Measurements from ENCODE around the gene ZNF550.

The ZNF550 gene

DNA sequence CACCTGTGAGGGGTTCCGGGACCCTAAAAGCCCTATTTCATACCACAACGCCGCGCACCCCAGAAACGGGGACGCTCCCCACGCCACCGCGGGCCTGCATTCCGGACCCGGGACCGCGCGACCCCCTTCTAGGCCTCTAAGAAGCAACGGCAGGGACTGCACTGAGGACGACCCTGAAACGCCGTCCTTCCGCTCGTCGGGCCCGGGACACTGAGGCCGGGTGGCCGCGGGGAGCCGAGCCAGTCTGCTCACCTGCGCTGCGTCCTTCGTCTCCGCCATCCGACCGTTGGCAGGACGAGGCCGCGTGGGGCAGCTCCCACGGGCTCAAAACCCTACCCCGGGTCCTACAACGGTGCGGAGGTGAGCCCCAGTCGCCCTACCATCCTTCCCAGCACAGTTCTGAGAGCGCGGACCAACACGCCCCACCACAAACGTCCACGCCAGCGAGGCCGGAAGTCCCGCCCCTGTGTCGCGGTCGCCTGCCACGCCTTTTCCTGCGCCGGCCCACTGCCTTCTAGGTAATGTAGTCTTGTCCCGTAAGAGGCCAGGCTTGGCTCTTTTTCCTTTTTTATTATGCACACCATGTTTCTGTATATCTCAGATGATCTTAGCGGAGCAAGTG is at the start of gene ZNF550:
ZNF550 (minus strand) TSS at position 460 of the 622 bp plus-strand sequence; CDS start at position 279, 181 bp downstream.
- peak; percentile 94 for DNase-seq

DNA sequence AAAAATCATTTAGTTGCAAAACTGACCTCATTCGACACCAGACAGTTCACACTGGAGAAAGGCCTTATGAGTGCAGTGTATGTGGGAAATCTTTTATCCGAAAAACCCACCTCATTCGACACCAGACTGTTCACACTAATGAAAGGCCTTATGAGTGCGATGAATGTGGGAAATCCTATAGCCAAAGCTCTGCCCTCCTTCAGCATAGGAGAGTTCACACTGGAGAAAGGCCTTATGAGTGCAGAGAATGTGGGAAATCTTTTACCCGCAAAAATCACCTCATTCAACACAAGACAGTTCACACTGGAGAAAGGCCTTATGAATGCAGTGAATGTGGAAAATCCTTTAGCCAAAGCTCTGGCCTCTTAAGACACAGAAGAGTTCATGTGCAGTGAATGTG is 47.3 kb upstream of the ZNF550 start:
- no peak for DNase-seq

DNA sequence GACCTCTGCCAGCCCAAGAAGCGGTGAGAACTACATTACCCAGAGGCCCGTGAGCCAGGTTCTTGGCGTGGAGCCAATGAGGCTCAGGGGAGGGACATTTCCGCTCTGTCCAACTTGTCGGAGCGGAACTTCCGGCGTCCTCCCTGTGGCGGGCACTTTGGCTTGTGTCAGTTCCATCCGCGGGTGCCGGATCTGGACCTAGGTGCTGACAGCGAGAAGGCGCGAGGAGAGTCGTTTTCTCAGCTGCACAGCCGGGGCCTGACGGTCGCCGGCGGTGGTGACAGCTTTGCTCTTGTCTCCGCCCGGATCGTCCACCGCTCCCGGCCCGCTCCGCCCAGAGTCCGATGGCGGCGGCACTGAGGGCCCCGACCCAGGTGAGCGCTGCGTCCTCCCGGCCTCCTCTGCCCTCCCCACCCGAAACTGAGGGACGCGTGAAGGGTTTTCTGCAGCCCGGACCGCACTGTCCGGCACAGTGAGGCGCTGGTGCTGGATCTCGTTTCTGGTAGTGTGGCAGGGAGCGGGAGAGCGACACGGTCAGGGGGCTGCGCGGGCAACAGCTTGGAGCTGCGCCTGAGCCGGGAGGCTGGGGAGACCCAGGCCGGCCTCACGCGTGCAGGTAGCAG is 40.2 kb upstream of the ZNF550 start, which contains the start of gene ZNF530:
ZNF530 (plus strand) TSS at position 125 of the 623 bp plus-strand sequence. CDS start 4,461 bp downstream, outside the sequence.
- DNase-seq = peak; percentile 95

DNA sequence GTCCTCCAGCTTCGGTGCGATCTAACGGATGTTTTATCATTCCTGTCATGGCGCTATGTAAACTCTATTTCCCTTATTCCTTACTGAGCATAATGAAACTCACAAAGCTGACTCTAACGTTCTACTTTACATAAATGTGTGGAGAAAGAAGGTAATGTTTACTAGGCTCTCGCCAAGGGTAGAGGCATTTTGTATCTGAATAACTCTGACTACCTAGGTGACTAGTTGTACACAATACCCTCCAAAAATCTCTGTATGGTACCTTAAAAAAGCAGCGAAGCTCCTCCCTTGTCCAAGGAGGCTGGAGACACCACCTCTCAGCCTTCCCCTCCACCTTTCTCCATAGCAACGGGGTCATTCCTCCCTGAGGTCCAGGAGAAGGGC is 39.7 kb upstream of the ZNF550 start:
- no peak for DNase-seq

DNA sequence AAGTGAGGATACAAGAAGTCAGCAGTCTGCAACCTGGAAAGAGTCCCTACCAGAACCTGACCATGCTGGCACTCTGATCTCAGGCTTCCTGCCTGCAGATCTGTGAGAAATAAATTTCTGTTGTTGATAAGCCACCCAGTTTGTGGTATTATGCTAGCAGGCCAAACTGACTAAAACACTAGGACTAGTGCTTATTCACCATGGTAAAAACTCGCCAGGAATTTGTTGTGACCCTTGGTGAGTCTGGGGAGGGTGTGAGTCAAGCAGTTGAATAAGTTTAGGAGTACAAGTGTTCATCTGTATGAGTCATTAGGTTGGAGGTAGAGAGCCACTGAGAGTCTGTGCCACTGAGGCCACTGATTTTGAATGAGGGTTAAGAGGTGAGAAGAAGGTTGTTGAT is 27.9 kb upstream of the ZNF550 start:
- DNase-seq = no peak

DNA sequence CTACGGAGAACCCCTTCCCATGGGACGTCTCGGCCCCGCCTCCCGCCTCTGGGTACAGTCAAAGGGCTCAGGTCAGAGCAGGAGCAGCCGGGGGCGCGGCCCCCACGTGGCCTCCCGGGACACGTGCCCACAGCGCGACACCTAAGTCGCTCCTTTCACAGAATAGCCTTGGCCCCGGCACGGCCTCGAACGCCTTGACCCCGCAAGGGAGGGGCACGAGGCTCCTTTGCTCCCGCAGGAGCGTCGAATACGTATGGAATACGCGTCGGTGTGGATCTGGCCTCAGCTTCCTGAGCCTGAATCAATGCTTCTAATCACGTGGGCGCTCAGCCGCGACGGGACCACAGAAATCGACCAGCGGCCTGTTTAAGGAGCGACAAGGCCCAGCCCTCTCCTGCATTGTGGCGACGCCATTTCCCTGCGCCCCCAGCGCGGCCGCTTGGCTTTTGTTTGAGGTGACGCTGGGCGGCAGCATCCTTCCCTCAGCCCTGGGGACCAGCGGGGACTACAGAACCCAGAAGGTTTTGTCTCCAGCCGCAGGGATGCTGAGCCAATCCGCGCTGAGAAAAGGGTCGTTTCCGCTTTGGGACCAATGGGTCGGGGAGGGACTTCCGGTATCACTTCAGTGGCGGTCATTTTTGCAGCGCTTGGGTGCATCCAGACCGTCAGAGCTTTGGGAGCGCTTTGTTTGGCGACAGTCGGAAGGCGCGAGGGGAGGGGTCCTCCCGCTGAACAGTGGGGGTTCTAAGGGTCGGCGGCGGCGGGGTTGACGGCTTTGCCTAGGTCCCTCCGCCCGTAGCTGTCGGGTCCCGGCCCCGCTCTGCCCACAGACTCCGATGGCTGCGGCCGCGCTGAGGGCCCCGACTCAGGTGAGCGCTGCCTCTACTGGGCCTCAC is 24.1 kb upstream of the ZNF550 start, which contains the start of gene ZIK1:
ZIK1 (plus strand) TSS at position 625 of the 896 bp plus-strand sequence; CDS start at position 837, 212 bp downstream.
- peak; percentile 91 for DNase-seq

DNA sequence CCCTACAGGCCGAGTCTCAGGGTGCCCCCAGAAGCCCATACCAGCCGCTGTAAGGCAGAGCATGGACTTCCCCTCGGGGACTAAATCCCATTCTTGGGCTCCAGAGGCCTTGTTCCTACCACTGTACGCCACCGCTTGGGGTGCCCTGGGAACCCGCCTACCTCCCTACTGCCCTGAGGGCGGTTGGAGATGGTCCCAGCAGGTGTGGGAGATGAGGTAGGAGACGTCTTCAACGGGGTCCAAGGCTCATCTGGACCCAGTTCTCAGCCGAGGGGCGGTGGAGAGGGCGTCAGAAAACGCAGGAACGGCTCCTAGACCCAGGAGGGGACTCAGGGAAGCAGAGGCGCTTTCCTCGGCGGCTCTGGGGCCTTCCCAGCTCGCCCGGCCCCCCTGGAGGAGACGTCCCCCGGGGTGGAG is 23.4 kb upstream of the ZNF550 start:
- DNase-seq = no peak

DNA sequence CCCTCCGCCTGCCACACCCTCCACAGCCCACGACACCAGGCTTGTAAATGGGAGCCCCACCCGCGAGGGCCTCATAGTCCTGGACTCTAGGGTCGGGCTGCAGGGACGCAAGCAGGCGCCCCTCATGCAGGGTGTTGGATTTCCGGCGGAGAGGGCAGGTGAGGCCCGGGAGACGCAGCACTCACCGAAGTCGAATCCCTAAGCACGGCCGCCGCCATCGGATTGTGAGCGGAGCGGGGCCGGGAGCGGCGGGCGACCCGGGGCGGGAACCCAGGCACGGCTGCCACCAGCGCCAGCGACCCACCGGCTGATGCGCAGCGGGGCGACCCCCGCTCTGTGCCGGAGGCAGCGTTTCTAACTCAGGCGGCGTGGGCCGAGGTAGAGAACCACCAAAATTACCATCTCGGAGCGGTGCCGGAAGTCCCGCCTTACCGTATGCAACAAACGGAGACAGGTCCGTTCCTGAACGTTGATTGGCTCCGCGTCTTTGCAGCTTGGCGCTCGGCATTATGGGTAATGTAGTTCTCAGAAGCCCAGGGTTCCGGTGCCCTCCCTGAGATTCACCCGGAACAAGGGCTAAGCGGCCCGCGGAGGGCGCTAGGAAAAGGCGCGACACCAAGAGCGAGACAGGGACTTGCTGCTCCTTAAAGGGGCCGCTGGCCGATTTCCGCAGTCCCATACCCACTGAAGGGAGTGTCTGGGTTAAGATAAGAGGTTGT is 19.0 kb upstream of the ZNF550 start, which contains the start of gene ZNF416:
ZNF416 (minus strand) TSS at position 425 of the 719 bp plus-strand sequence; CDS start at position 218, 207 bp downstream.
- peak; percentile 94 for DNase-seq

DNA sequence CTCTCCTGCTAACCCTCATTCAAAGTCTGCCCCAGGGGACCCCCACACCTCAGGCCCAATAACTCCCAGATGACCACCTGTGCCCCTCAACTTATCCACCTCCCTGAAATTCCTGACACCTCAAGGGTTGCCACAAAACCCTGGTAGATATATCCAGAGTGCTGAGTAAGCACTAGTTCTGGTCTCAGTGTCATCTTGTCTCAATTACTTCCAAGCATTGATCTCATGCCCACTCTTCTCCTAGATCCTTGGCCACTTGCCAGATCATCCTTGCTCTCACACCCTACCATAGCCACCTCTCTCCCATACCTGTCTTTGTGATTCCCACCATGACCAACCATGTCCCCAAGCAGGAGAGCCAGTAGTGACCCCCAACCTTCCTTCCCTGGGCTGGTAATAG is 17.0 kb upstream of the ZNF550 start:
- no peak for DNase-seq

DNA sequence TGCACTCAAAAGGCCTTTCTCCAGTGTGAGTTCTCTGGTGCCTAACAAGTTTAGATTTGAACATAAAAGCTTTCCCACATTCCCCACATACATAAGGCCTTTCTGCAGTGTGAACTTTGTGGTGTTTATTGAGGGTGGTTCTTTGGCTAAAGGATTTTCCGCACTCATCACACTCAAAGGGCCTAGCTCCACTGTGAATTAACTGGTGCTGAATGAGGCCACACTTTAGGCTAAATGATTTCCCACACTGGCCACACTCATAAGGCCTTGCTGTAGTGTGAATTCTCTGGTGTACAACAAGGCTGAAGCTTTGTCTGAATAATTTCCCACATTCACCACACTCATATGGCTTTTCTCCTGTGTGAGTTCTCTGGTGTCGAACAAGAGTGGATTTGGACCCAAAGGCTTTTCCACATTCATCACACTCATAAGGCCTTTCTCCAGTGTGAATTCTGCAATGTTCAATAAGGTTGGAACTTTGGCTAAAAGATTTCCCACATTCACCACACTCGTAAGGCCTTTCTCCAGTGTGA is 12.8 kb upstream of the ZNF550 start:
- DNase-seq = no peak

DNA sequence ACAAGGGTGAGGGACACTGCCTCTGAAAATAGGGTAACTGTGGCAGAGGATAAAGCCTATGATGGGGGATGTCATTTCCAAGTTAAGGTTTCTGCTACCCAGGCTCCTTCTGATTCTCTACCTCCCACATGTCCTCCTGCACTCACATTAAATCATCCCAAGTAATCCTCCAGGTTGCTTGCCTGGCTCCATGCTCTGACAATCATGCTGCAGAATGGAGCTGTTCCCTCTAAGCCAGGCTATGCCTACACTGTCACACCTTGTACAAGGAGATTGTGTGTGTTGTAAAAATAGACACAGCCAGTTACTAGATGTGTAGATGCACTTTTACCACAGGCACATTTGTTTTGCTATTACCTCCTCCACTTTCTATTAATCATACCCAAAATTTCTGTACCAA is 11.0 kb upstream of the ZNF550 start:
- no peak for DNase-seq

DNA sequence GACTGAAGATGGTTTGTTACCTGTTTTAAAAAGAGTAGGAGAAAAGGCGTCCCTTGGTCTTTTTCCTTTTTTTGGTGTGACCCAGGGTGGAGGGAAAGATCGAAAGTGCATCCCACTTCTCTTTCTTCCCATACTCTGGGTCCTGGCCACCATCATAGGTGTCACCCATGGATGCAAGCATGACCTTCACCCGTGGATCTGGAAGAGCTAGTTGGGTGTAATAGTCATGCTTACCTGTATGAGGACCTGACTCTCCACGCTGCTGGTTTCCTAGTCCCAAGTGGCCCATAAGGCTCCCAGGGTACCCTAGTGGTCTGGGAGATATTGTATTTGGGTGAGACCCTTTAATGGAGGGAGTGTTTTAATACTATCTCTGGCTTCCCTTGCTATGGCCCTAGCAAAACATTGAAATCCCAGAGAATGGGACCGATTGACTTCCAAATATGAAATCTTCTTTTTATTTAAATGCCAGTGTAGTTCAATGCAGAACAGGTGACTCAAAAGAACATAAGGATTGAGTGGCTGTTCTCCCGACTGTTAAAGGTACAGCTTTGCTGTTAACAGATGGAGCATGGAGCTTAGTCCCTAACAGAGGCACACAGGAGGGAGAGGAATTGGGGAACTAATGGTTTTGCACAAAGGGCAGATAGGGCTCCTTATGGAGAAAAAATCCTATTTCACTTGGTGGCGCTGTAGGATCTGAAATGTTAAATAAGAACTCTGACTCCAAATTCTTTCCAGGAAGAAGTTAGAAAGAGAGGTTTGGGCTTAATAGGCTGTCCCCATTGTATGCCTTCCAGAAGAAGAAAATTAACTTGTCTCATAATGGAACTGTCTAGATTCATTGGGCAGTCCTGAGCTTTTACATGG is 7.0 kb upstream of the ZNF550 start:
- peak; percentile 5 for DNase-seq

DNA sequence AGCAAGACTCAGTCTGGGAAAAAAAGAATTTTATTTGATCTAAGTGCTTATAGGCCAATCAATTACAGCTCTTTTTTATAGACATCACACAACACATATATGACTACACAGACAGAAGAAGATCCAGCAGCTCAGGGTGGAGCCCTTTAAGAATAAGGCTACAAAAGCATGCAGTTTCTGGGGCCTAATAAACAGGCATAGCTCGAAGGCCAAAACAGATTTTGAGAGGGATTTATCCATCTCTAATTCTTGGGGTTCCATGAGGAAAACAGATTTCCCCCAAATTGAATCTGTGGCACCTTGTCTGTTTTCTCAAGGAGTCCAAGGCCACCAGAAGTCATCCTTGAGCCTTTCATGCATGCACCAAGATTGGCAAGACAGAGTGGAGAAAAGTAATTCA is 3.9 kb upstream of the ZNF550 start:
- DNase-seq = no peak

DNA sequence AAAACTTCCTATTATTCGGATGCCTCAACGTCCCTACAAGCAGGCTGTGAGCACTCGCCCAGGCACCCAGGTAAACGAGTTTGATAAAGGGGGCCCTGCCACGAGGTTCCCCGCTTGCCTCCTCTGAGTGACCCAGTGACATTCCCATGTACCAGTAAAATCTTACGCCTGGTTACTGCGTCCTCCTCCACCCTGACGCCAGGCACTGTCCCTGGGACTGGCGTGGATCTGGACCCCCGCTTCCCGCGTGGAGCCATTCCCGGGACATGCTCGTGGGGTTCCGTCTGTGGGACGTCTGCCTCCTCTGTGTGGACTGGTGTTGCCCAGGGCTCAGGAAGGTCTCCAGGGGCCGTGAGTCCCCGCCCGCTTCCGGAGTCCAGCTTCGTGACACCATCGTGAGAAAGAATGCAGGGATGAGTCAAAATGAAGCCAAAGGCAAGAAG is 407 bp upstream of the ZNF550 start:
- DNase-seq = no peak

DNA sequence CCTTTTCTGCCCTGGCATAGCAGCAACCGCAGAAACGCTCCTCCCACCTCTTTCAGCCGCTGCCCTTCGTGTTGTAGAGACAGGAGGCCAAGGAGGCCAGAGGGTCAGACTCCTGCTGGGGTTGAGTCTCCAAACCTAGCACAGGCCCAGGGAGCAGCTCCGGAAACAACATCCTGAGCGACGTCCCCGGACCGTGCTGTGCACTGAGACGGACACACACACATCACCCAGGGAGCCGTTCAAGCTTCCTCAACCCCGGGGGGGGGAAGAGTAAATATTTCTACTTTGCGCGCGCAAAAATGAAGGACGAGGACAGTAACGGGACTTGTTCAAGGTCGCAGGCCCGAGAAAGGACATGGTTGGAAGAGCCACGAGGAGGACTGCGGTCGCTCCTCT is 657 bp downstream of the ZNF550 start:
- DNase-seq = no peak

DNA sequence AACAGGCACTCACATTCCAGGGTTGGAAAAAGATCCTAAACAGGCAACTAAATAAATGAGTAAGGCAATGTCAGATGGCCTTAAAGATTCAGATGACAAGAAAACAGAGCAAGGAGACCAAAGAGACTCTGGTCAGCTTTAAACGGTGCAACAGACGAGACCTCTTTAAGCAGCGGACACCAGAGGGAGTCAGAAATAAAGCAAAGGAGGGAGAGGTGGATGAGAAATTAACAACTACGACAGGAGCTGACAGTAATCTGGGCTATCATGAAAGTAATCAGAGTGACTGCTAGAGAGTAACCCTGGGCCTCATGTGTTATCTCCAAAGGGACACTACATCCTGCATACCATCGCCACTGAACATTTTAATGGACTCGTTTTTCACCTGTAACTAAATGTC is 1.1 kb downstream of the ZNF550 start:
- DNase-seq = no peak

DNA sequence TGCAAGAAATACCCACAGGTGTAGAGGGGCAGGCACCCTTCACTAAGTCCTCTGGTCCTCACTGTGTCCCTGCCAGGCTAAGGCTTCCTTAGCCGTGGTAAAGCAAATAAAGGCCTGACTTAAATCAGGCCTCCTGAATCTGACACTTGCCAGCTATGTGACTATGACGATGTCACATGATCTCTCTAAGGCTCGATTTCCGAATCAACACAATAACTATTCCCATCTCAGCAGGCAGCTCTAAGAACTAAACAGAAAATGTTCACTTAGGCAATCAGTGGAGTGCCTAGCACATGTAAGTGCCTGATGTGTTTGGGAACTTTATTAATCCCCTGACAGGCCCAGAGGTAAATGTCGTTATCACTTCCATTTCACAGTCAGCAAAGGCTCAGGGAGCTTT is 2.0 kb downstream of the ZNF550 start:
- DNase-seq = no peak

DNA sequence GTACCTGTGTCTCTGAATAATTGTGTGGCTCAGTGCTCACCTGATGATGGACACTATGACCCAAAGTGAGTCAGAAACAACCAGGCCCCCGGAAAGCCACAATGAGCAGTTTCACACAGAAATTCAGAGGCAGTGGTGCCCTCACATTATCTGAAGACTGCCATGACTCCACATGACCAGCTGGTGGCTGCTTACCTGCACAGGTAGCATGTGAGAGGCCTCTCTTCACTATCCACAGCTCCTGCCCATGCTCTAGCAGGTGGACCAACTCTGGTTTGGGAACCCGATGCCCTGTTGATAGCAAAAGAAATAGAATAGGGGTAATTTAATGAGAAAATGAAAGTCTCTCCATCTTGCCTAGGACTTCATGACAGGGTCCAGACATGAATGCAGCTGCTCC is 7.2 kb downstream of the ZNF550 start:
- no peak for DNase-seq

DNA sequence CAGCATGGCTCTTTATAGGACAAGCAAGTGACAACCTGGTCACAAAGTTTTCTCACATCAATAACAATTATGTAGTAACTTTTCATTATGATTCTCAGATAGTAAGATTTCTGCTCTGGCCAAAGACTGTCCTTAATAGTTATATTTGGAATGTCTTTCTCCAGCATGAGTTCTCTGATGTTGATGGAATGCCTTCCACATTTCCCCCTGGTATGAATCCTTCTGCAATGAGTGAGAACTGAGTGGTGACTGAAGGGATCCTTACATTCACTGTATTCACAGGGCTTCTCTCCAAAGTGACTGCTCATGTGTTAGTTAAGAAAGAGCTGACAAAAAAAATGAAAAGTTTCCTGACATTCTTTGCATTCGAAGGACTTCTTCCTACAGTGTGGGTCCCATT is 13.2 kb downstream of the ZNF550 start:
- no peak for DNase-seq

DNA sequence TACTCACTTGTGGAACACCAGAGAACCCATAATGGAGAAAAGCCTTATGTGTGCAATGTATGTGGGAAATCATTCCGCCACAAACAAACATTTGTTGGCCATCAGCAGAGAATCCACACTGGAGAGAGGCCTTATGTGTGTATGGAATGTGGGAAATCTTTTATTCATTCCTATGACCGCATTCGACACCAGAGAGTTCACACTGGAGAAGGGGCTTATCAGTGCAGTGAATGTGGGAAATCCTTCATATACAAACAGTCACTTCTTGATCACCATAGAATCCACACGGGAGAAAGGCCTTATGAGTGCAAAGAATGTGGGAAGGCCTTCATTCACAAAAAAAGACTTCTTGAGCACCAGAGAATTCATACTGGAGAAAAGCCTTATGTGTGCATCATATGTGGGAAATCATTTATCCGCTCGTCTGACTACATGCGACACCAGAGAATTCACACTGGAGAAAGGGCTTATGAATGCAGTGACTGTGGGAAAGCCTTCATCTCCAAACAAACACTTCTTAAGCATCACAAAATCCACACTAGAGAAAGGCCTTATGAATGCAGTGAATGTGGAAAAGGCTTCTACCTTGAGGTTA is 21.6 kb downstream of the ZNF550 start:
- DNase-seq = no peak

All from activated CD8-positive, alpha-beta memory T cell treated with anti-CD3 and anti-CD28 coated beads for 24 hours (primary cell).